ENCODE data around the gene DHRS4. TPM values are rescaled to one million over a fixed set of nuclear protein-coding genes. Genes with fewer than 3 reads are reported as not detected.
"Not testable (repeated sequence)": the region's sequence is repeated elsewhere in the genome, so short reads cannot be mapped to it uniquely, and the experiment has no call there.

DHRS4 gene
- total and polyA plus RNA-seq, 9 donors = 14.4 to 31.4 (median 26.3) TPM

- H3K4me1 ChIP-seq (ENCODE audit: control insufficient read depth, insufficient read depth, low read length); H3K27me3 ChIP-seq (ENCODE audit: control insufficient read depth, insufficient read depth, low read length); H3K4me3 ChIP-seq (ENCODE audit: low read length); DNase-seq; H3K9me3 ChIP-seq (replicated peaks; ENCODE audit: control insufficient read depth, low read depth, low read length); H3K27ac ChIP-seq (ENCODE audit: low read length); H3K36me3 ChIP-seq (ENCODE audit: control insufficient read depth, insufficient read depth, low read length): not testable (repeated sequence)
These were observed 42.4 kb downstream of the DHRS4 start for GRCh38 chr14:23996009-23996408.

GRCh38 chr14:23996825-23997224 is 43.3 kb downstream of the DHRS4 start:
- not testable (repeated sequence) for H3K36me3 ChIP-seq (ENCODE audit: control insufficient read depth, insufficient read depth, low read length); H3K27ac ChIP-seq (ENCODE audit: low read length); H3K9me3 ChIP-seq (replicated peaks; ENCODE audit: control insufficient read depth, low read depth, low read length); H3K4me3 ChIP-seq (ENCODE audit: low read length); H3K27me3 ChIP-seq (ENCODE audit: control insufficient read depth, insufficient read depth, low read length); H3K4me1 ChIP-seq (ENCODE audit: control insufficient read depth, insufficient read depth, low read length); DNase-seq
- WGBS (ENCODE audit: insufficient coverage) = no CpG with 5 or more reads among the region's 2 CpGs

- not testable (repeated sequence) for DNase-seq; H3K4me3 ChIP-seq (ENCODE audit: low read length); H3K27ac ChIP-seq (ENCODE audit: low read length); H3K9me3 ChIP-seq (replicated peaks; ENCODE audit: control insufficient read depth, low read depth, low read length); H3K36me3 ChIP-seq (ENCODE audit: control insufficient read depth, insufficient read depth, low read length); H3K4me1 ChIP-seq (ENCODE audit: control insufficient read depth, insufficient read depth, low read length); H3K27me3 ChIP-seq (ENCODE audit: control insufficient read depth, insufficient read depth, low read length)
- no CpG with 5 or more reads among the region's 5 CpGs for WGBS (ENCODE audit: insufficient coverage)
These were observed 46.1 kb downstream of the DHRS4 start for GRCh38 chr14:23999640-24000039.

GRCh38 chr14:24001078-24001477 is 47.5 kb downstream of the DHRS4 start:
- H3K27ac ChIP-seq (ENCODE audit: low read length); DNase-seq; H3K4me1 ChIP-seq (ENCODE audit: control insufficient read depth, insufficient read depth, low read length); H3K9me3 ChIP-seq (replicated peaks; ENCODE audit: control insufficient read depth, low read depth, low read length); H3K4me3 ChIP-seq (ENCODE audit: low read length); H3K36me3 ChIP-seq (ENCODE audit: control insufficient read depth, insufficient read depth, low read length); H3K27me3 ChIP-seq (ENCODE audit: control insufficient read depth, insufficient read depth, low read length): not testable (repeated sequence)

GRCh38 chr14:24001679-24002078 is 48.1 kb downstream of the DHRS4 start:
- no CpG with 5 or more reads among the region's 2 CpGs for WGBS (ENCODE audit: insufficient coverage)
- H3K4me3 ChIP-seq (ENCODE audit: low read length); H3K9me3 ChIP-seq (replicated peaks; ENCODE audit: control insufficient read depth, low read depth, low read length); H3K27ac ChIP-seq (ENCODE audit: low read length); H3K4me1 ChIP-seq (ENCODE audit: control insufficient read depth, insufficient read depth, low read length); H3K36me3 ChIP-seq (ENCODE audit: control insufficient read depth, insufficient read depth, low read length); DNase-seq; H3K27me3 ChIP-seq (ENCODE audit: control insufficient read depth, insufficient read depth, low read length): not testable (repeated sequence)

GRCh38 chr14:24006471-24006816 is 52.9 kb downstream of the DHRS4 start:
- H3K9me3 ChIP-seq (replicated peaks; ENCODE audit: control insufficient read depth, low read depth, low read length); DNase-seq; H3K36me3 ChIP-seq (ENCODE audit: control insufficient read depth, insufficient read depth, low read length); H3K27me3 ChIP-seq (ENCODE audit: control insufficient read depth, insufficient read depth, low read length); H3K4me1 ChIP-seq (ENCODE audit: control insufficient read depth, insufficient read depth, low read length); H3K27ac ChIP-seq (ENCODE audit: low read length): not testable (repeated sequence)
- peak overlapping the region; percentile 32 for H3K4me3 ChIP-seq (ENCODE audit: low read length)
- no CpG with 5 or more reads among the region's 15 CpGs for WGBS (ENCODE audit: insufficient coverage)

- not testable (repeated sequence) for H3K36me3 ChIP-seq (ENCODE audit: control insufficient read depth, insufficient read depth, low read length); H3K27ac ChIP-seq (ENCODE audit: low read length); H3K27me3 ChIP-seq (ENCODE audit: control insufficient read depth, insufficient read depth, low read length); H3K9me3 ChIP-seq (replicated peaks; ENCODE audit: control insufficient read depth, low read depth, low read length); H3K4me1 ChIP-seq (ENCODE audit: control insufficient read depth, insufficient read depth, low read length)
- WGBS (ENCODE audit: insufficient coverage) = 0% methylated on average over 20 of the region's 62 CpGs
- DNase-seq = peak; percentile 51
- H3K4me3 ChIP-seq (ENCODE audit: low read length) = peak overlapping the region; percentile 39
These were observed 53.5 kb downstream of the DHRS4 start for GRCh38 chr14:24006817-24007652.

GRCh38 chr14:24011051-24011450 is 57.5 kb downstream of the DHRS4 start:
- Histone ChIP-seq H3K27me3 (ENCODE audit: control insufficient read depth, insufficient read depth, low read length) (no peaks in the 10 kb centered on the region), H3K9me3 (replicated peaks; ENCODE audit: control insufficient read depth, low read depth, low read length) (no peaks in the 10 kb centered on the region), H3K4me3 (ENCODE audit: low read length) (no peak overlapping the region), H3K27ac (ENCODE audit: low read length) (no peak overlapping the region), H3K4me1 (ENCODE audit: control insufficient read depth, insufficient read depth, low read length) (no peaks in the 10 kb centered on the region), H3K36me3 (ENCODE audit: control insufficient read depth, insufficient read depth, low read length) (no peaks in the 10 kb centered on the region)
- WGBS (ENCODE audit: insufficient coverage) = 86% methylated on average over 1 of the region's 2 CpGs
- DNase-seq = no peak

GRCh38 chr14:24012726-24013273 is 59.2 kb downstream of the DHRS4 start:
- not testable (repeated sequence) for H3K4me3 ChIP-seq (ENCODE audit: low read length); H3K27me3 ChIP-seq (ENCODE audit: control insufficient read depth, insufficient read depth, low read length); H3K36me3 ChIP-seq (ENCODE audit: control insufficient read depth, insufficient read depth, low read length); H3K9me3 ChIP-seq (replicated peaks; ENCODE audit: control insufficient read depth, low read depth, low read length); H3K27ac ChIP-seq (ENCODE audit: low read length); DNase-seq; H3K4me1 ChIP-seq (ENCODE audit: control insufficient read depth, insufficient read depth, low read length)
- 73% methylated on average over 3 of the region's 4 CpGs for WGBS (ENCODE audit: insufficient coverage)

- Histone ChIP-seq H3K27me3 (ENCODE audit: control insufficient read depth, insufficient read depth, low read length) (no peaks in the 10 kb centered on the region), H3K4me3 (ENCODE audit: low read length) (no peak overlapping the region), H3K9me3 (replicated peaks; ENCODE audit: control insufficient read depth, low read depth, low read length) (no peaks in the 10 kb centered on the region), H3K36me3 (ENCODE audit: control insufficient read depth, insufficient read depth, low read length) (no peaks in the 10 kb centered on the region), H3K27ac (ENCODE audit: low read length) (no peak overlapping the region), H3K4me1 (ENCODE audit: control insufficient read depth, insufficient read depth, low read length) (no peaks in the 10 kb centered on the region)
- peak; percentile 80 for DNase-seq
- WGBS (ENCODE audit: insufficient coverage) = 6% methylated on average over 6 of the region's 12 CpGs
These were observed 60.3 kb downstream of the DHRS4 start for GRCh38 chr14:24013654-24014514.

Data from muscle of leg (tissue), 11 donors.